Measurements from ENCODE around the gene PCDH17.

DNA sequence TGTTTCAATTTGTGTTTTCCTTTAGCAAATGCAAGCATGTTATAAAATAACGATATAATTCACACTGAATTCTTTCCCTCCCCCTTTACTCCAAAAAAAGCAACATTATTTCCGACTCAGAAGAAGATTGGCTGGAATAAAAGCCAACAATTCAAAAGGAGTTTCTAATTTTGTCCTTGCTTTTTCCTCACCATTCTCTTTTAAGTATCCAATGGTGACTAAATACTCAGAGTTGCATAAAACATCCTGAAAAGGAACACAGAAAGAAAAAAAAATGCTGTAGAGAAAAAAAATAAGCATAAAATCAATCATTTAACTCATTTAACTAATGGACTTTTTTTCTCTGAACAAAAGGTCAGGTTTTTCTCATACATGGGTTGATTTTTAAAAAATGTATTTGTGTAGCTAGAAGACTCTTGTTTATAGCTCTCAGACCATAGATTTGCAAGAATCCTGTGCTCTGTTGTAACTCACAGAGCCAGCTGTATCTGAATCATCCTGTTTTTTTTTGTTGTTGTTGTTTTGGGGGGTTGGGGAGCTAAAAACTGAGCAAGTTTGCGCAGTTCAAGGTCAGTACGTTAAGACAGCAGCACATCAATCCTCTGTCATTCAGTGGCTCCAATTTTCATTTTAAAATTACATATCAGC, 108.1 kb downstream of the PCDH17 start:
- TF ChIP-seq, protein P1, sequence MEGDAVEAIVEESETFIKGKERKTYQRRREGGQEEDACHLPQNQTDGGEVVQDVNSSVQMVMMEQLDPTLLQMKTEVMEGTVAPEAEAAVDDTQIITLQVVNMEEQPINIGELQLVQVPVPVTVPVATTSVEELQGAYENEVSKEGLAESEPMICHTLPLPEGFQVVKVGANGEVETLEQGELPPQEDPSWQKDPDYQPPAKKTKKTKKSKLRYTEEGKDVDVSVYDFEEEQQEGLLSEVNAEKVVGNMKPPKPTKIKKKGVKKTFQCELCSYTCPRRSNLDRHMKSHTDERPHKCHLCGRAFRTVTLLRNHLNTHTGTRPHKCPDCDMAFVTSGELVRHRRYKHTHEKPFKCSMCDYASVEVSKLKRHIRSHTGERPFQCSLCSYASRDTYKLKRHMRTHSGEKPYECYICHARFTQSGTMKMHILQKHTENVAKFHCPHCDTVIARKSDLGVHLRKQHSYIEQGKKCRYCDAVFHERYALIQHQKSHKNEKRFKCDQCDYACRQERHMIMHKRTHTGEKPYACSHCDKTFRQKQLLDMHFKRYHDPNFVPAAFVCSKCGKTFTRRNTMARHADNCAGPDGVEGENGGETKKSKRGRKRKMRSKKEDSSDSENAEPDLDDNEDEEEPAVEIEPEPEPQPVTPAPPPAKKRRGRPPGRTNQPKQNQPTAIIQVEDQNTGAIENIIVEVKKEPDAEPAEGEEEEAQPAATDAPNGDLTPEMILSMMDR (IDR thresholded peaks at IDR 0.05) = no peak
- no peak for TF ChIP-seq POLR2A (IDR thresholded peaks at IDR 0.05)
